ENCODE data around the gene CDH12.

CDH12 gene

GRCh38 chr5:22488427-22488826 lies 364.7 kb downstream of the CDH12 start:
- TF ChIP-seq TAF1 (IDR thresholded peaks at IDR 0.05; ENCODE audit: borderline replicate concordance, insufficient read depth, low read length) (no peak), SIN3A (IDR thresholded peaks at IDR 0.05; ENCODE audit: borderline replicate concordance, insufficient read depth, low read length) (no peak), FOXP2 (optimal IDR thresholded peaks at IDR 0.05; ENCODE audit: borderline replicate concordance, extremely low read depth, extremely low read length, insufficient read depth) (no peak), POLR2AphosphoS5 (IDR thresholded peaks at IDR 0.05; ENCODE audit: low read depth, low read length) (no peak), REST (IDR thresholded peaks at IDR 0.05; ENCODE audit: insufficient read depth in 1 of 2, low read depth in 2 of 2, low read length in 2 of 2) (no peak)

DNA sequence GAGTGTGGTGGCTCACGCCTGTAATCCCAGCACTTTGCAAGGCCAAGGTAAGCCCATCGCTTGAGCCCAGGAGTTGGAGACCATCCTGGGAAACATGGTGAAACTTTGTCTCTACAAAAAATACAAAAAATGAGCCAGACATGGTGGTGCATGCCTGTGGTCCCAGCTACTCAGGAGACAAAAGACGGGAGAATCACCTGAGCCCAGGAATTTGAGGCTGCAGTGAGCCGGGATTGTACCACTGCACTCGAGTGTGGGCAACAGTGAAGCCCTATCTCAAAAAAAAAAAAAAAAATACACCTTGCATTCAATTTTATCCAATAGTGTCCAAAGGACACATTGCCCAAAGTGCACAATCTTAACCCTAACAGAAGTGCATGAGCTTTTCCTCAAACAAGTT lies 372.8 kb downstream of the CDH12 start:
- TF ChIP-seq REST (IDR thresholded peaks at IDR 0.05; ENCODE audit: insufficient read depth in 1 of 2, low read depth in 2 of 2, low read length in 2 of 2) = no peak
- TF ChIP-seq FOXP2 (optimal IDR thresholded peaks at IDR 0.05; ENCODE audit: borderline replicate concordance, extremely low read depth, extremely low read length, insufficient read depth) = no peak
- no peak for TF ChIP-seq POLR2AphosphoS5 (IDR thresholded peaks at IDR 0.05; ENCODE audit: low read depth, low read length)
- no peak for TF ChIP-seq SIN3A (IDR thresholded peaks at IDR 0.05; ENCODE audit: borderline replicate concordance, insufficient read depth, low read length)
- TF ChIP-seq TAF1 (IDR thresholded peaks at IDR 0.05; ENCODE audit: borderline replicate concordance, insufficient read depth, low read length) = no peak

GRCh38 chr5:22473886-22474285 lies 379.3 kb downstream of the CDH12 start:
- TF ChIP-seq FOXP2 (optimal IDR thresholded peaks at IDR 0.05; ENCODE audit: borderline replicate concordance, extremely low read depth, extremely low read length, insufficient read depth) (no peak), POLR2AphosphoS5 (IDR thresholded peaks at IDR 0.05; ENCODE audit: low read depth, low read length) (no peak), TAF1 (IDR thresholded peaks at IDR 0.05; ENCODE audit: borderline replicate concordance, insufficient read depth, low read length) (no peak), SIN3A (IDR thresholded peaks at IDR 0.05; ENCODE audit: borderline replicate concordance, insufficient read depth, low read length) (no peak), REST (IDR thresholded peaks at IDR 0.05; ENCODE audit: insufficient read depth in 1 of 2, low read depth in 2 of 2, low read length in 2 of 2) (no peak)

GRCh38 chr5:22471154-22471553 lies 382.0 kb downstream of the CDH12 start:
- TF ChIP-seq SIN3A (IDR thresholded peaks at IDR 0.05; ENCODE audit: borderline replicate concordance, insufficient read depth, low read length) = no peak
- no peak for TF ChIP-seq REST (IDR thresholded peaks at IDR 0.05; ENCODE audit: insufficient read depth in 1 of 2, low read depth in 2 of 2, low read length in 2 of 2)
- TF ChIP-seq FOXP2 (optimal IDR thresholded peaks at IDR 0.05; ENCODE audit: borderline replicate concordance, extremely low read depth, extremely low read length, insufficient read depth) = no peak
- no peak for TF ChIP-seq TAF1 (IDR thresholded peaks at IDR 0.05; ENCODE audit: borderline replicate concordance, insufficient read depth, low read length)
- TF ChIP-seq POLR2AphosphoS5 (IDR thresholded peaks at IDR 0.05; ENCODE audit: low read depth, low read length) = no peak

- TF ChIP-seq SIN3A (IDR thresholded peaks at IDR 0.05; ENCODE audit: borderline replicate concordance, insufficient read depth, low read length) = no peak
- no peak for TF ChIP-seq POLR2AphosphoS5 (IDR thresholded peaks at IDR 0.05; ENCODE audit: low read depth, low read length)
- TF ChIP-seq REST (IDR thresholded peaks at IDR 0.05; ENCODE audit: insufficient read depth in 1 of 2, low read depth in 2 of 2, low read length in 2 of 2) = no peak
- no peak for TF ChIP-seq TAF1 (IDR thresholded peaks at IDR 0.05; ENCODE audit: borderline replicate concordance, insufficient read depth, low read length)
- TF ChIP-seq FOXP2 (optimal IDR thresholded peaks at IDR 0.05; ENCODE audit: borderline replicate concordance, extremely low read depth, extremely low read length, insufficient read depth) = no peak
Measured at GRCh38 chr5:22470408-22470807, 382.7 kb downstream of the CDH12 start.

Measured in PFSK-1 (cell line).